ENCODE results near the gene PRICKLE3. TPM values are rescaled to one million over a fixed set of nuclear protein-coding genes. Genes with fewer than 3 reads are reported as not detected.

PRICKLE3 gene
- polyA plus RNA-seq, 3 donors = 4.2 to 5.7 (median 4.7) TPM

Other genes with a start within 250 kb of the PRICKLE3 start
- 10 to 100 TPM; 65.9 to 68.3 (median 66.0) TPM for gene OTUD5, start 228.8 kb downstream of the PRICKLE3 start, polyA plus RNA-seq (ENCODE audit: insufficient read length in 3 of 3)
- 1 to 10 TPM; 2.9 to 3.9 (median 3.0) TPM for gene KCND1, start 214.5 kb downstream of the PRICKLE3 start, polyA plus RNA-seq (ENCODE audit: insufficient read length in 3 of 3)
- 10 to 100 TPM; 46.7 to 66.3 (median 62.1) TPM for gene GRIPAP1, start 184.1 kb downstream of the PRICKLE3 start, polyA plus RNA-seq (ENCODE audit: insufficient read length in 3 of 3)
- gene TFE3, start 143.0 kb downstream of the PRICKLE3 start, polyA plus RNA-seq (ENCODE audit: insufficient read length in 3 of 3) = 10 to 100 TPM; 31.8 to 38.9 (median 37.5) TPM
- gene CCDC120, start 127.4 kb downstream of the PRICKLE3 start, polyA plus RNA-seq (ENCODE audit: insufficient read length in 3 of 3) = 10 to 100 TPM; 11.9 to 16.8 (median 14.7) TPM
- gene PRAF2, start 112.4 kb downstream of the PRICKLE3 start, polyA plus RNA-seq (ENCODE audit: insufficient read length in 3 of 3) = 10 to 100 TPM; 37.1 to 44.2 (median 39.6) TPM
- 10 to 100 TPM; 54.8 to 61.8 (median 60.6) TPM for gene WDR45, start 106.5 kb downstream of the PRICKLE3 start, polyA plus RNA-seq (ENCODE audit: insufficient read length in 3 of 3)
- 10 to 100 TPM; 24.8 to 26.0 (median 25.9) TPM for gene GPKOW, start 62.6 kb downstream of the PRICKLE3 start, polyA plus RNA-seq (ENCODE audit: insufficient read length in 3 of 3)
- 1 to 10 TPM; 4.6 to 8.8 (median 7.7) TPM for gene MAGIX, start 23.6 kb downstream of the PRICKLE3 start, polyA plus RNA-seq (ENCODE audit: insufficient read length in 3 of 3)
- 10 to 100 TPM; 30.9 to 39.6 (median 34.0) TPM for gene PLP2, start 14.5 kb downstream of the PRICKLE3 start, polyA plus RNA-seq (ENCODE audit: insufficient read length in 3 of 3)
- gene SYP, start 13.8 kb upstream of the PRICKLE3 start, polyA plus RNA-seq (ENCODE audit: insufficient read length in 3 of 3) = 1 to 10 TPM; 2.9 to 3.3 (median 2.9) TPM
- gene CACNA1F, start 47.0 kb upstream of the PRICKLE3 start, polyA plus RNA-seq (ENCODE audit: insufficient read length in 3 of 3) = under 1 TPM; 0.11 to 0.33 (median 0.22) TPM
- 10 to 100 TPM; 19.8 to 24.3 (median 21.8) TPM for gene CCDC22, start 49.1 kb upstream of the PRICKLE3 start, polyA plus RNA-seq (ENCODE audit: insufficient read length in 3 of 3)
- 1 to 10 TPM; 1.0 to 1.2 (median 1.0) TPM for gene FOXP3, start 78.3 kb upstream of the PRICKLE3 start, polyA plus RNA-seq (ENCODE audit: insufficient read length in 3 of 3)
- gene PPP1R3F, start 83.4 kb upstream of the PRICKLE3 start, polyA plus RNA-seq (ENCODE audit: insufficient read length in 3 of 3) = 1 to 10 TPM; 8.6 to 9.7 (median 9.0) TPM
- gene GAGE10, start 117.3 kb upstream of the PRICKLE3 start, polyA plus RNA-seq (ENCODE audit: insufficient read length in 3 of 3) = not detected
- not detected for gene GAGE12J, start 135.7 kb upstream of the PRICKLE3 start, polyA plus RNA-seq (ENCODE audit: insufficient read length in 3 of 3)
- not detected for gene GAGE13, start 145.2 kb upstream of the PRICKLE3 start, polyA plus RNA-seq (ENCODE audit: insufficient read length in 3 of 3)

Measured in renal pelvis (tissue), 3 donors.